HEK293 (cell line): ENCODE data around the gene STC2.

Experiments used
- CTCF ChIP-seq: fragments of 450-650 bp; formaldehyde crosslinking; IDR thresholded peaks from 2 replicates; pipeline ENCODE4 v1.5.1; 2016; ENCODE audit warnings: missing biosample characterization, missing genetic modification characterization
- ZNF658 ChIP-seq: fragments of 450-650 bp; formaldehyde crosslinking; IDR thresholded peaks from 2 replicates; pipeline ENCODE4; 2016; ENCODE audit warnings: missing biosample characterization, missing genetic modification characterization

DNA sequence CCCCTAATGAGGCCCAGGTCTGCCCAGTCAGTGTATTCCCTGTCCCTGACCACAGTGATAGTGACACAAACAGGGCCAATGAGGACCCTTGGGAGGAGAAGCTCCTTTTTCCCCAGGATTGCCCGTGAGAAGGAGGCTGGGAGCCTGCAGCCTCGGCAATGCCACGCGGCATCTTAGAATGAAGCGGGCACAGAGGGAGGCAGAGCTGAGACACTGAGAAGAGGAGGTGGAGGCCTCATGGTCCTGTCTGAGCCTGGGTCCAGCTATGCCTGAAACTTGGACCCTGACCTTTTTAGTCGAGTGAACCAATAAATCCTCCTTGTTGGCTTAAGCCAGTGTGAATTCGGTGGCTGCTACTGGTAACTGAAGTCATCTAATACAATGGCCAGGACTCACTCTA is 28.4 kb downstream of the STC2 start:
- TF ChIP-seq CTCF: no peak
- no peak for TF ChIP-seq ZNF658
